HG02943 (cell line): ENCODE results near the gene DIS3L2.
"Not testable (repeated sequence)": the region's sequence is repeated elsewhere in the genome, so short reads cannot be mapped to it uniquely, and the experiment has no call there.

Source experiments
- ATAC-seq: cut with Tn5 transposase; IDR thresholded peaks from one replicate; pipeline ENCODE4 v1.9.1; 2021; ENCODE audit warnings: mild to moderate bottlenecking, low read depth, moderate library complexity; ENCODE audit not compliant: unreplicated experiment

DIS3L2 gene

DNA sequence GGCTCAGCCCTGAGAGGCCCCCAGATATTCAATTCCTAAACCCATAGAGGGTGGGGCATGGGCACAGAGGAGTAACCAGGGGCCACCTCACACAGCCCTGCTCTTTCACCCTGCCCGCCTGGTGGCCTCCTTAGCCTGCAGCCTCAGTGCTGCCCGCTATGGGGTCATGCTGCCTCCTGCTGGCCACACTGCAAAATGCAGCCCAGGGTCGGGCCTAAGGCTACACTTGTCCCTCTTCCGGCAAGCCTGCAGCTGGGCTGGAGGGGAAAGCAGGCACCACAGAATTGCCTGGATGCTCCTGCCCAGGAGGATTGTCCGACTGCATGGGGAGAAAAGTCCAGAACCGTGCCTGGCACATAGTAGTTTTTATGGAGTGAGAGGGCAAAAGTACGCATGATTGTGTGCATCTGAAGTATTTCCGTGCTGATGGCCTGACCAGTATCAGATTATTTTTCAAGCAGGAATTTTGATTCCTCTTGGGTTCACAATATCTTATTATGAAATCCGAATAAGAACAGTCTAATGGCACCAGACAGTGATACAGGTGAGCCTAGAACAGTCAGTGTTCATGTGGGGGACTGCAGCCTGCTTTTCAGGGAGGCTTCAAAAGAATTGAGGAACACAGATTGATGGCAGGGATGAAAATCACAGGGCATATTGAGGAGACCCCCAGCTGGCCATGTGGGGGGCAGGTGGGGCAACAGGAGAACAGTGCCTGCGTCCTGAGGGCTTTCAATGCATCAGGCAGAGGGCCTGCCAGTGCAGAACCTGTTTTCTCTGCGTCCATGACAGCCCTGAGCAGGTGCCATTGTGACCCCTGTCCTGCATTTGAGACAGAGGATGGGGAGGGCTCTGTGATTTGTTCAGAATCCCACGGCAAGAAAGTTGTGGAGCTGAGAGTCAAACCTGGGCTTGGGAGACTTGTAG is 365.9 kb downstream of the DIS3L2 start:
- no peak for ATAC-seq

DNA sequence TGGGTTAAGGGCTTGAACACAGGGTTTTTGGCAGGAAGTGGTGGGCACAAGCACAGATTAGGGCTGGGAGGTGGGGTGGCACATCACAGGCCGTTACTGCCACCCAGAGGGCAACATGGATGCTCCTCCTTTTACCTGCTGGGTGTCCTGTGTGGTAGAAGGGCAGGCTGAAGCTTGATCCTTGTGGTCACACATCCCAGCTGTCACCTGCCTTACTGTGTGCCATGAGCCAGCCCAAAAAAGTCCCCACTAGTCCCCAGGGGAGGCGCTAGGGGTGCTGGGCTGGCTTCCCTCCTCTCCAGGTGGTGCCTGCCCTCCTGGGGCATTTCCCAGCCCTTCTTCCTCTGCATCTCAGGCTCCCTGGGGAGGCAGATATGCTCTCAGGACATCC is 366.5 kb downstream of the DIS3L2 start:
- ATAC-seq = no peak

DNA sequence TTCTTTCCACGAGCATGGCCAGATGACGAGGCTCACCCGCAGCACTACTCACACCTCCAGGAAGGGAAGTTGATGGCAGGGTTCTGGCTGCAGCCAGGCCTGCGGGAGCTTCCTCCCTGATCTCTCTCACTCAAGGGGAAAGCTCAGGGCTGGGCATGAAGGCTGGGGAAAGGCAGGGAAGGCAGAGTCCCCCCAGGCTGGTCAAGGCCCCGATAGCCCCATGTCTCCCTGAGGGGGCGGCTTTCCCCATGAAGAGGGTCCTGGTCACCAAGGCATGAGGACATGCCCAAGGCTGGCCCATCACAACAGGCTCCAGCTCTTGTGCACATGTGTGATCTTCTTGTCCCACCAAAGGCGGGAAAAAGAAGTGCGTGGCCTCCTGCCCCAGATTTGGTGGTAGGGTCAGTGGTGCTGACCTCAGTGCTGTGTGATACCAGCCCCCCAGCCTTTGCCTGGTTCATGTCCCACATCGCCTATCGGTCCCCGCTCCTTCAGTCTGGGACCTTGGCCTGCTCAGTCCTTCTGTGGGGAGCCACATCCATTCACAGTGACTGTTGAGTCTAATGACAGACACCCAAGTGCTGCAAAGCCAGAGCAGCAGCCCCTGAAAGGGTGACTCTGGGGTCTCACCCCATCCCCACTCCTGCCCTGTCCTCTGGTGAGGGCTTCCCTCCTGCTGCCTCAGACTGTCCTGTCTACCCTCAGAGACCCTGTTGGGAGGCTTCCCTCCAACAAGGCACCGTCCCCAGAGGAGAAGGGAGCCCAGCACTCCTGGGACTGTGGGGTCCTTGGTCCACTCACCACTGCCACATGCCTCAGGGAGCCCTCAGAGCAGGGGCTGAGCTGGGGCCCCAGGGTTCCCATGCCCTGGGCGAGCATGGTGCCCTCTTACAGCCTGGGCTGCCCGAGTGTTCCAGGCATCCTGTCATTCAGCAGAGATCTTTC is 367.3 kb downstream of the DIS3L2 start:
- ATAC-seq = no peak

DNA sequence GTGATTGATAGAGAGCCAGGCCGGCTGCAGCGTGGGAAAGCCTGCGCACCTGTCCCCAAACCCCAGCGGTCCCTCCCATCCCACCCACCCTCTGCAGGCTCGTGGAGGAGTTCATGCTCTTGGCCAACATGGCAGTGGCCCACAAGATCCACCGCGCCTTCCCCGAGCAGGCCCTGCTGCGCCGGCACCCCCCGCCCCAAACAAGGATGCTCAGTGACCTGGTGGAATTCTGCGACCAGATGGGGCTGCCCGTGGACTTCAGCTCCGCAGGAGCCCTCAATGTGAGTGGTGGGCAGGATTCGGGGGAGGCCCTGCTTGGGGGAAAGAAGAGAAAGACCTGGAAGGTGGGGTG is 368.2 kb downstream of the DIS3L2 start:
- ATAC-seq = no peak

DNA sequence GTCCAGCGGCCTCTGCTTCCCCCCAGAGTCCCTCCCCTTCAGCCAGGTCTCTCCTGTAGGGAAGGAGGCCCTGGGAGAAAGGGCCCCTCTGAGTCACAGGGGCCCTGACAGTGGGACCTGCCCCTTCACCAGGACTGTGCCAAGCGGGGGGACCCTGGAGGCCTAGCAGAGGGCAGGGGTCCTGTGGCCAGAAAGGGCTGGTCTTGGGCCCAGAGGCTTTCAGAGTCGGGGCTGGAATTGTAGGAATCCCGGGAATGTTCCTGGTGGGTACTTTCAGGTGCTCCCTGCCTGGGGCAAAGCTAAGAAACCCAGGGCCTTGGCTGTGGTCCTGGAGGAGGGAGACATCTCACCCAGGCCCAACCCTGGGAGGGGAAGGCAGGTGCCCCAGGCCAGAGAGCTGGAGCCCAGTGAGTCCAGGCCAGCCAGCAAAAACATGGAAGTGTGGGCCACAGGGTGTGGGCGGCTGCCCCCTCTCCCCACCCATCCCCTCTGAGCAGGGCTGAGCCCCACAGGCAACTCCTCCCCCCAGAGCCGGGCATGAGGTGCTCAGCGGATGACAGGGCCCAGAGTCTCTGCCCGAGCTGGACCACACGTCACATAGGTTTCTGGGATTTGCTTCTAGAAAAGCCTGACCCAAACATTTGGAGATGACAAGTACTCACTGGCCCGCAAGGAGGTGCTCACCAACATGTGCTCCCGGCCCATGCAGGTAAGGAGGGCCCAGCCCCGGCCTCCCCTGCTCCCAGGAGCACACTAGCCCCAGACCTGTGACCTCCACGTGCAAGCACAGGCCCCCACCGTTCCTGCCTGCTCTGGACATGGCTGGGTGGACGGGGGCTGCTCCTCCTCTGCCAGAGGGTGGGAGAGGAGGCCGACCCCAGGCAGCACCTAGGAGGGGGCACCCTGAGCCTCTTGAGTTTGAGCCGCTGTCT is 368.8 kb downstream of the DIS3L2 start:
- ATAC-seq = no peak

DNA sequence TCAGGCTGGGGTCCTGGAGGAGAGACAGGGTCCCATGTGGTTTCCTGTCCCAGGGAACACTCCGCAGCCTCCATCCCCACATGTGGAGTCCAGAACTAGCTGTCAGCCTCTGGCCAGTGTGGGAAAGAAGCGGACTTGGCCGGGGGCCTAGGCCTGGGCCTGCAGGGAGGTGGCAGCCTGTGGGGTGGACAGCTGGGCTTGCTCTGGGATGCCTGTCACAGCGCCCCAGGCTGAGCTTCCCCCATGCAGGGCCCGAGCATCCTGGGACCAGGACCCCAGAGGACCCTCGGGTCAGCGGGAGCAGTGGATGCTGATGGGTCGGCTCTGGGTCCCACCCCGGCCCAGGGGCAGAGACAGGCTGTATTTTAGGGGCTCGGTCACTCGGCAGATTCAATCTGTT is 369.5 kb downstream of the DIS3L2 start:
- not testable (repeated sequence) for ATAC-seq

DNA sequence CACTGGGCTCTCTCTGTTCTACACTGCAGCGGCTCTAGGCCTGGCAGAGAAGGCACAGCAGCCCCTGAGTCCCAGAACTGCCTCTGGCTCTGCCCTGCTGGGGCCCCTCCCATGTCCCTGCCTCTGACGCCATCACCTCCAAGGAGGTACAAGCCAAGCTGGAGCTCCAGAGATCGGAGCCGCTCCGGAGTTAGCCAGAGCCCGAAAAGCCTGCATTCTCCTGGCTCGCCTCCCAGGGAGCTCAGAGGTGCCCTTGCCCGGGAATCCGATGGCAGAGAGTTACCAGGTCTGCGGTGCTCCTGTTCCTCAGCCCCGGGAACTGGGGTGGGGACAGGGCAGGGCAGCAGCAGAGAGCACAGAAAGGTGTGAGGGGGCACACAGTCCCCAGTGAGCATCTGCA is 370.1 kb downstream of the DIS3L2 start:
- not testable (repeated sequence) for ATAC-seq

DNA sequence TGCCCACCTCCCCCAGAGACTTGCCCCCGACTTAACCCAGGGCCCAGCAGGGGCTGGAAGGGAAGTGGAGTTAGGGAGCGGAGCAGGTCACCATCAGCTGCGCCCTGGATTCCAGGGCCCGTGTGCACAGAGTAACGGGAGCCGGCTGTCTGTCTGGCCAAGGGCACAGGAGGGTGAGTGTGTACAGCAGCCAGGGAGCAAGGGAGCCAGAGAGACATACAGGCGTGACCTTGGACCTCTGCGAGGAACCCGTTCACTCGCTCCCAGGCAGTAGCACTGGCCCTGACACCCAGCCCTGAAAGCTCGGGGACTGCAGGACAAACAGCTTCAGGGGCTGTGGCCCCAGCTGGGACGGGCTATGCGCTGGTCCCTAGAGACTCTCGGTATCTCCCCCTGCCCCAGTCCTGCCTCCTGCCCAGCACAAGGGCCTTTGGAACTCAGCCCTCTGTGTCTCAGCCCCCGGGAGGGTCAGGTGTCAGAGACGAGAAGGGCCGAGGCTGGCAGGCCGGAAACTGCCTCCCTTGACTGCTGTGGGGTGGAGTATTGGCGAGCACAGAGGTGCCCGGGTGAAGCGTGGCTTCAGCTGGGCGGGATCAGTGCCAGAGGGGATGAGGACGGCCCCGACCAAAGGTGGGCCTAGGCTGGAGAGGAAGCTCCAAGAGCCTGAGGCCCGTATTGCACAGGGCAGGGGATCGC is 370.9 kb downstream of the DIS3L2 start:
- not testable (repeated sequence) for ATAC-seq

DNA sequence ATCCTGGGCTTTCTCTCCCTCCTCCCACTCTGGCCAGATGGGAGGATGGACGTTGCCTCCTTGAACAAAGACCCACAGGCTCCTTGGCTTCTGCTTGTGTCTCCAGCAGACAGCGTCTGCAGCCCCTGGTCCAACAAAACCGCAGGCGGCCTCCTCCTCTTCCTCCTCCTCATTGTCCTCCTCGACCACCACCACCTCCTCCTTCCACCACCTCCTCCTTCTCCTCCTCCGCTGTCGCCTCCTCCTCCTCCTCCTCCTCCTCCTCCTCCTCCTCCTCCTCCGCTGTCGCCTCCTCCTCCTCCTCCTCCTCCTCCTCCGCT is 371.4 kb downstream of the DIS3L2 start:
- ATAC-seq = no peak

DNA sequence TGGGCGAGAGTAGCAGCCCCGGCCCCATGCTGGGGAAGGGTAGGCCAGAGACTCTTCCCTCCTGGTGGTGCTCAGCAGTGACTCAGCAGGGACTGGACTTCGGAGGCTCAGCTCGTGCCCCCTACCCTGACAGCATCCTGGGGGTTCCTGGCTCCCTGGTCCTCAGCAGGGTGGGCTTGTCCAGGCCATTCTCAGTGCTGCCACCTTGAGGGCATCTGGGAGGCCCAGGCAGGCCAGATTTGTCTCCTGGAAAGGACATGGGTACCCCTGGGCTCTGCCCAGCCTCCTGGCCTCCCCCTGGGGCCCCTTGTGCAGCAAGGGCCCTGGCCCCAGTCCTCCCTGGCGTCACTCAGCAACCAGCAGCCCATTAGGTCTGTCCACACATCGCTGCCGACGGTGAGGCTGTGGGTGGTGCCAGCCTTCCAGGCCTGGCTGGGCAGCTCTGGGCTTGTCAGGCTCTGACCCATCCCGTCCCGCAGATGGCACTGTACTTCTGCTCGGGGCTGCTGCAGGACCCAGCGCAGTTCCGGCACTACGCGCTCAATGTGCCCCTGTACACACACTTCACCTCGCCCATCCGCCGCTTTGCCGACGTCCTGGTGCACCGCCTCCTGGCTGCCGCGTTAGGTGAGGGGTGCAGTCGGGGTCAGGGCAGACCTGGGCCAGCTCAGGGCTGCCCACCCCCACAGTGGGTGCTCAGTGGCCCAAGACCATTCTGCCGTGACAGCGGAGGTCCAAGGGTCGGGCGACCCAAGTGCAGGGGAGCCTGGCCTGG is 372.0 kb downstream of the DIS3L2 start:
- ATAC-seq = no peak

DNA sequence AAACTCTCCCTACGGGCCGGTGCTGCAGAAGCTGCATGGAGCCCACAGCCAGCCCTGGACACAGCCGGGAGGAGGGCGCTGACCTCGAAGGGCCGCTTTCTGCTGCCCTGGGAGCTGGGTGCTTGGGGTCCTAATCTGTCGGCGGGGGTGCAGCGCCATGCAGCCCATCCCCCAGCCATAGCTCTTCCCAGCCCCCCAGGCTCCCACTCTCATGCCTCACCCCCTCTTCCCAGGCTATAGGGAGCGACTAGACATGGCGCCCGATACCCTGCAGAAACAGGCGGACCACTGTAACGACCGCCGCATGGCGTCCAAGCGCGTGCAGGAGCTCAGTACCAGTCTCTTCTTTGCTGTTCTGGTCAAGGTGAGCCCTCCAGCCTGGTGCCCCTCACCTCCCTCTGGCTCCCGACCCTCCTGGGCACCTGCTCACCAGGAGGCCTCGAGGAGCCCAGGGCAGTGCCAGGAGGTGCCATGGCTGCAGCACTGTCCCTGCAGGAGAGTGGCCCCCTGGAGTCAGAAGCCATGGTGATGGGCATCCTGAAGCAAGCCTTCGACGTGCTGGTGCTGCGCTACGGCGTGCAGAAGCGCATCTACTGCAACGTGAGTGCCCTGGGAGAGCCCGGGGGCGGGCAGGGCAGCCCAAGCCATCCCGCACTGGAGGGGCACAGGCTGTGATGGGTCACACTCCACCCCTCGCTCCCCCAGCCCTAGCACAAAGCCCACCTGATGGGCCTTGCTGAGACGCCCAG is 372.8 kb downstream of the DIS3L2 start:
- ATAC-seq = not testable (repeated sequence)

DNA sequence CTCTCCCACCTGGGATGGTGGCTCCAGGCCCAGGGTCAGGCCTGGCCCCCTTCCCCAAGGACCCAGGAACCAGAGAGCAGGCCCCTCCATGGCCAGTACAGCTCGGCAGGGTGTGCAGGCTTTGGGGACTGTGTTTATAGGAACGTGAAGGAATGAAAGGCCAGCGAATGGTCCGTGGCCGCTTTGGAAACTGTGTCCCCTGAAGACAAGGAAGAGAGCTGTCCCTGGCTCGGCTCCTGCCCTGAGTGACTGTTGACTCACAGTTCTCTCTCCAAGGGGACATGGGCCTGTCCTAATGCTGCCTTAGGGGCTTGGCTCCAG is 373.3 kb downstream of the DIS3L2 start:
- not testable (repeated sequence) for ATAC-seq

DNA sequence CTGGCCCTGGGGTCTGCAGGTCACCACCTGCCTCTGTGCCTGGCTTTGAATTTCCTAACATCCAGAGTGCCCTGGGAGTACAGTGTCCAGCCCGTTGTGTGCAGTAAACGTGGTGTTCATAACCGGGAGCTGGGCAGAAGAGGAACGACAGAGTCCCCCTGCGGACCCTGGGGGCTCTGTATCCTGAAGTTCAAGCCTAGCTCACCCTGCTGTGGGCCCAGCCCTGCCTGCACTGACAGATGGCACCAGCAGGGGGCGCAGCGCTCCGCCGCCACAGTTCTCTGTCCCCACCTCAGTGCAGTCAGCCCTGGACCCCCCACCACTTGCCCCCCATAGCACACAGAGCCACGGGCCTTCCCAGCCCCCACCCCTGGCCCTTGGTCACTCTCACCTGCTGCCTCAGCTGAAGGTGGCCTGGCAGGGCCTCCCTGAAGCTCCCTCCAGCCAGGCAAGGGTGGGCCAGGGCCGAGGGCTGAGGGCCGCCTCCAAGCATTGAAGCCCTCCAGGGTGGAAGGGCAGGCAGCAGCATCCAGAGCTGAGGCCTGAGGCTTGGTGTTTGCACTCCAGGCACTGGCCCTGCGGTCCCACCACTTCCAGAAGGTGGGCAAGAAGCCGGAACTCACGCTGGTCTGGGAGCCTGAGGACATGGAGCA is 373.8 kb downstream of the DIS3L2 start:
- ATAC-seq = not testable (repeated sequence)

DNA sequence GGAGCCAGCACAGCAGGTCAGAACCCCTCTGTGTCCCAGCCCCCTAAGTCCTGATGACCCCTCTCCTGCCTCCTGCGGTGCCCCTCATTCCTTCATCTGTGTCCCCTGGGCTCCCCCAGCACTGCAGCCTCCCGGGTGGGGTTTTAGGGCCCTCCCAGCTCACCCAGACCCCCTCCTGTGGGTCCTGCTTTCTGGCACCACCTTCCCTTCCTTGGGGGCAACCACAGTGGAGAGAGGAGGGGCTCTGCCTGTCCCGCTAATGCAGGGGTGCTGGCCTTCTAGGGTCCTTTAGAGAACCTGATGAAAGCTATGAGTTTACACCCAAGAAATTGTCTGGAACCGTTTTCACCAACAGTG is 374.3 kb downstream of the DIS3L2 start:
- no peak for ATAC-seq

DNA sequence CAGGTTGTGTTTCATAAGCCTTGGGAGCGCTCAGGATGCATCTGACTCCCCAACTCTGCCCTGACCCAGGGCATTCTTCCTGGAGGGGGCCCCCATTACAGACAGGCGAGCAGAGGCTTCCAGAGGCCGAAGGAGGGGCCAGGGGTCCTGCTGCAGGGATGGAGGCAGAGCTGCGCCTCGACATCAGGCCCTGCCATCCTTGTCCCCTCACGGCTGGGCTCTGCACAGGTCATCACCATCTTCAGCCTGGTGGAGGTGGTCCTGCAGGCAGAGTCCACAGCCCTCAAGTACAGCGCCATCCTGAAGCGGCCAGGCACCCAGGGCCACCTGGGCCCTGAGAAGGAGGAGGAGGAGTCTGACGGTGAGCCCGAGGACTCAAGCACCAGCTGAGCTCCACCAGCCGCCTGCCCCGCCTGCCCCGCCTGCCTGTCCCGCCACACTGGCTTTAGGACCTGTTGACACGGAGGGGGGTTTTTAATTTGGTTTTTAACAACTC is 374.8 kb downstream of the DIS3L2 start:
- ATAC-seq = no peak

DNA sequence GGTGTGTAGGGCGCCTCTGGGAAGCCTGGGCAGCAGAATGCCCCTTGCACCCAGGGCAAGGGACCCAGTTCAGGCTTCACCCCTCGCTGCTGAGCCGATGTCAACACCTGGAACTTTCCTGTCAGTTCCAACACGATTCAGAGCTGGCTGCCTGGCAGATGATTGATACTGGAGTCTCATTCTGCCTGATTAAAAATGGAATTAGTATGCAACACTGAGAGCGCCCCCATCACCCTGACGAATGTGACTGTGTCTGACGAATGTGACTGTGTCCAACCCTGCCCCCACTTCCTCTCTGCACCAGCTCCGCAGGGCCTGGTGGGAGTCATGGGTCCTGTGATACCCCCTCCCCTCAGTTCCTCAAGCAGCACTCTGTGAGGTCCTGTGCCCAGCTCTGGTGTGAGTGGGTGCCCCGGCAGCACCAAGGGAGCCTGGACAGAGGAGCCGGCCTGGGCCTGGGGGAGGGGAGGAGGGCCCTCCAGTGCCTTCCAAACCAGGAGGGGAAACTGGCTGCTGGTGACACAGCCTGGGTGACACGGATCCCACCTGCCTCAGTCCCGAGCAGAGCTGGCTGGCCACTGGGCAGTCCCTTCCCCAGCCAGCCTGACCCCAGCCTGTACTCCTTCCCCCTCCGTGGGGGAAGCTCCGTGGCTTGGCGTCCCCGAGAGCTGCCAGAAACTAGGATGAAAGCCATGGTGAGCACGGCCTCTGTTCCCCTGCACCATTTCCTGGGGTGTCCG is 375.6 kb downstream of the DIS3L2 start:
- ATAC-seq = no peak

DNA sequence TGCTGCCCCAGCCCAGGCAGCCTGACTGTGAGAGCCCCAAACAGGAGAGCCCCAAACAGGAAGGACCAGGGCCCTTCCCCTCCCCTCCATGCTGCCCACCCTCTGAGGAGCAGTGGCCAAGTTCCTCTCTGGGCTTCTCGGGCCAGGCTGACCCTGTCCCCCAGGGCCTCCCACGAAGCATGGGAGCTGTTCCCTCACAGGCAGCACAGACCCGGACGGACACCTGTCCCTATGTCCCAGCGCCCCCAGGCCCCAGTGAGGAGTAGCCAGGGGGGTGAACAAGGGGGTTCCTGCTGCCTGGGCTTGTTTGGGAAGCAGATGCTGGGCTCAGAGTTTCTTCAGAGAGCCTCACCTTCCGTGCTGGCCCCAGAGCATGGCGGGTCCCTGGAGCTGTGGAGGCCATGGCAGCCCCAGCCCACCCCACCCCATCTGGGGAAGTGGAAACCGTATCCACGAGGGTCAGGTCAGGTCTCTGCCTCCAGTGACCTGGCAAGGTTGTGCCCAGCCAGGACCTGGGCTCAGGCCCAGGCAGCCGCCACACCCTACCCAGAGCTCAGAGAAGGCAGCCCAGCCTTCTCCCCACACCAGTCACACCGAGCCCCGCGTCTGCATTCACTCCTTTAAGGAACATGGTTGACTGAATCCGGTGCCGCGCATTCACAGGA is 376.7 kb downstream of the DIS3L2 start:
- ATAC-seq = not testable (repeated sequence)
